Measurements from ENCODE around the gene TRIM49D2.
"Not testable (repeated sequence)": the region's sequence is repeated elsewhere in the genome, so short reads cannot be mapped to it uniquely, and the experiment has no call there.

The TRIM49D2 gene

GRCh38 chr11:89923764-89924163, at the start of gene TRIM49D2:
Gene TRIM49D2, plus strand, starts transcription at chr11:89924064. Its CDS starts 2,698 bp downstream, at chr11:89926762.
- not testable (repeated sequence) for DNase-seq

- DNase-seq: not testable (repeated sequence)
Observed at GRCh38 chr11:89877511-89877910, 46.4 kb upstream of the TRIM49D2 start.

- DNase-seq: not testable (repeated sequence)
Observed at GRCh38 chr11:89893245-89893644, 30.6 kb upstream of the TRIM49D2 start.

- not testable (repeated sequence) for DNase-seq
Observed at GRCh38 chr11:89900809-89901208, 23.1 kb upstream of the TRIM49D2 start.

- no peak for DNase-seq
Observed at GRCh38 chr11:89922195-89922660, 1.6 kb upstream of the TRIM49D2 start, which contains the start of gene TRIM49D1. Gene TRIM49D1, minus strand, starts transcription at chr11:89922245. Its CDS starts 4,535 bp downstream, at chr11:89917710.

- not testable (repeated sequence) for DNase-seq
Observed at GRCh38 chr11:89960833-89961232, 37.0 kb downstream of the TRIM49D2 start.

- not testable (repeated sequence) for DNase-seq
Observed at GRCh38 chr11:89965737-89966136, 41.9 kb downstream of the TRIM49D2 start, which contains the start of gene TRIM64. Gene TRIM64, plus strand, starts transcription at chr11:89966037. Its CDS starts 2,467 bp downstream, at chr11:89968504.

All from CD4-positive, alpha-beta T cell treated with Interferon alpha-2 for 1 hour (primary cell).